Measurements from ENCODE around the gene PRTG.

- TF ChIP-seq, protein P1, sequence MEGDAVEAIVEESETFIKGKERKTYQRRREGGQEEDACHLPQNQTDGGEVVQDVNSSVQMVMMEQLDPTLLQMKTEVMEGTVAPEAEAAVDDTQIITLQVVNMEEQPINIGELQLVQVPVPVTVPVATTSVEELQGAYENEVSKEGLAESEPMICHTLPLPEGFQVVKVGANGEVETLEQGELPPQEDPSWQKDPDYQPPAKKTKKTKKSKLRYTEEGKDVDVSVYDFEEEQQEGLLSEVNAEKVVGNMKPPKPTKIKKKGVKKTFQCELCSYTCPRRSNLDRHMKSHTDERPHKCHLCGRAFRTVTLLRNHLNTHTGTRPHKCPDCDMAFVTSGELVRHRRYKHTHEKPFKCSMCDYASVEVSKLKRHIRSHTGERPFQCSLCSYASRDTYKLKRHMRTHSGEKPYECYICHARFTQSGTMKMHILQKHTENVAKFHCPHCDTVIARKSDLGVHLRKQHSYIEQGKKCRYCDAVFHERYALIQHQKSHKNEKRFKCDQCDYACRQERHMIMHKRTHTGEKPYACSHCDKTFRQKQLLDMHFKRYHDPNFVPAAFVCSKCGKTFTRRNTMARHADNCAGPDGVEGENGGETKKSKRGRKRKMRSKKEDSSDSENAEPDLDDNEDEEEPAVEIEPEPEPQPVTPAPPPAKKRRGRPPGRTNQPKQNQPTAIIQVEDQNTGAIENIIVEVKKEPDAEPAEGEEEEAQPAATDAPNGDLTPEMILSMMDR (IDR thresholded peaks at IDR 0.05): no peak
- TF ChIP-seq POLR2A (IDR thresholded peaks at IDR 0.05): no peak
Observed at GRCh38 chr15:55589287-55589686, 153.7 kb downstream of the PRTG start.

All from adrenal gland (tissue), 5 donors.